PC-9 (cell line): ENCODE data around the gene CAMSAP3. TPM values are rescaled to one million over a fixed set of nuclear protein-coding genes. Genes with fewer than 3 reads are reported as not detected.
A peak's percentile ranks its signal among the peaks of the same experiment; 100 is the strongest.

Experiments used
- BruUV-seq: library from RNA; stranded (reverse); fragments of 400-500 nt; replicated peaks from 2 replicates; lab custom pipeline; 2021; lab: Mats Ljungman, UMichigan
- CTCF ChIA-PET: fragments of 300-600 bp; sonication (Branson Sonifier 250); formaldehyde crosslinking; loops from one replicate; lab custom pipeline; 2022; ENCODE audit warnings: antibody characterized with exemption; lab: Charles Lee
- POLR2A ChIA-PET: fragments of 300-600 bp; sonication (Branson Sonifier 250); formaldehyde crosslinking; loops from one replicate; lab custom pipeline; 2022; ENCODE audit warnings: antibody characterized with exemption; ENCODE audit not compliant: unreplicated experiment; lab: Charles Lee
- DNase-seq, 2 experiments: peaks; one replicate each; pipeline versions ENCODE4 v3.0.0 to v3.0.0-alpha.2; 2015 to 2022; ENCODE audit warnings: mixed read lengths in 1 of 2
- H2AFZ ChIP-seq: fragments of 200-600 bp; sonication (generic); 2 replicates; pipeline ENCODE4 v1.8.1; 2017; ENCODE audit warnings: antibody characterized with exemption
- H3F3A ChIP-seq: fragments of 200-600 bp; sonication (generic); 2 replicates; pipeline ENCODE4 v1.8.1; 2017; ENCODE audit warnings: antibody characterized with exemption, mild to moderate bottlenecking, low read depth; ENCODE audit not compliant: insufficient read depth
- H3K27ac ChIP-seq: fragments of 200-600 bp; sonication (generic); 2 replicates; pipeline ENCODE4 v1.6.1; 2016; ENCODE audit warnings: mixed run types
- H3K27me3 ChIP-seq: fragments of 200-600 bp; sonication (generic); 2 replicates; pipeline ENCODE4 v1.6.1; 2016; ENCODE audit warnings: low read depth, mixed run types; ENCODE audit not compliant: insufficient read depth
- H3K36me3 ChIP-seq: fragments of 200-600 bp; sonication (generic); 2 replicates; pipeline ENCODE4 v1.6.1; 2016; ENCODE audit warnings: low read depth, mixed run types
- H3K4me1 ChIP-seq: fragments of 200-600 bp; sonication (generic); replicated peaks from 2 replicates; pipeline ENCODE4 v1.6.1; 2016; ENCODE audit warnings: mixed run types; ENCODE audit not compliant: insufficient read depth
- H3K4me2 ChIP-seq: fragments of 200-600 bp; sonication (generic); 2 replicates; pipeline ENCODE4 v1.6.1; 2017; ENCODE audit warnings: mixed run types
- H3K4me3 ChIP-seq: fragments of 200-600 bp; sonication (generic); 2 replicates; pipeline ENCODE4 v1.6.1; 2016; ENCODE audit warnings: mixed run types
- H3K79me2 ChIP-seq: fragments of 200-600 bp; sonication (generic); 2 replicates; pipeline ENCODE4 v1.6.1; 2017; ENCODE audit warnings: low read depth, mixed run types
- H3K9me2 ChIP-seq: fragments of 200-600 bp; sonication (generic); 2 replicates; pipeline ENCODE4 v1.8.1; 2017; ENCODE audit warnings: mild to moderate bottlenecking; ENCODE audit not compliant: insufficient read depth
- H3K9me3 ChIP-seq: fragments of 200-600 bp; sonication (generic); 2 replicates; pipeline ENCODE4 v1.8.1; 2016; ENCODE audit warnings: low read depth; ENCODE audit not compliant: insufficient read depth
- H4K20me1 ChIP-seq: fragments of 200-600 bp; sonication (generic); 2 replicates; pipeline ENCODE4 v1.8.1; 2017; ENCODE audit not compliant: insufficient read depth
- CTCF ChIP-seq: fragments of 200-600 bp; sonication (generic); conservative IDR thresholded peaks from 2 replicates; pipeline ENCODE4 v1.6.1; 2017; ENCODE audit warnings: mixed run types, antibody characterized with exemption, mild to moderate bottlenecking, moderate library complexity
- EZH2 ChIP-seq: fragments of 200-600 bp; sonication (generic); IDR thresholded peaks from 2 replicates; pipeline ENCODE4 v1.8.0; 2017; ENCODE audit warnings: antibody characterized with exemption, low read depth
- intact Hi-C: fragments of 100-400 bp; cut with micrococcal nuclease; formaldehyde crosslinking; loops from one replicate; pipeline ENCODE4 v1.10.0; 2022; ENCODE audit not compliant: unreplicated experiment
- total RNA-seq: library from RNA; stranded (reverse); gene quantifications from 2 replicates; pipeline ENCODE4 v1.2.3, GENCODE V29; 2021

The CAMSAP3 gene
- total RNA-seq, 1 experiment from 2014 or later: 25.9 TPM

DNA sequence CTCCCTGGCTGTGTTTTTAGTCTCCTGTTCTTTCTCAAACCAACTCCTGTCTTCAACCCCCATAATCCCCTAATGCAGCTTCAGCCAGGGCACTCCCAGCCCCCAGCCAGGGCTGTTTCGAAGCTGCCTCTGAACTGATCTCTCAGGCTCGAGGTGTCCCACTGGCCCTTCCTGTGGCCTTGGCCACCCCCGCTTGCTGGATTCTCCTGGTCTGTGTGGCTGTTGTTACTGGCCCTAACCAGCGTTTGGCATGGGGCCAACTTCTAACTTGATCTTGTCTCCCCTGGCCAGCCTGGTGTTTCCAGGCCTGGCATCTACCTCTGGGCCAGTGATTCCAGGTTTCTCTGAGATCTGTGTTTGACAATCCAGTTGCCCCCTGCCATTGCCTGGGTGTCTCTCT lies 22.7 kb downstream of the CAMSAP3 start:
- no peak for TF ChIP-seq EZH2
- TF ChIP-seq CTCF: no peak
- CTCF ChIA-PET: interaction anchor here (0.6 to 2.0 kb wide), 2 partner anchors 36 to 50 kb away, joined by 6 to 10 read pairs; no protein-coding TSS in a partner anchor
- Histone ChIP-seq H3K79me2 (no peaks in the 10 kb centered on the region), H3K4me2 (peak overlapping the region; percentile 71), H3K4me3 (peak overlapping the region; percentile 12; the same call in 1 of the 2 replicates), H3K9me2 (no peaks in the 10 kb centered on the region), H3K27ac (peak overlapping the region; percentile 81), H3K36me3 (peaks cover 15% of the 10 kb centered on the region; the same call in 1 of the 2 replicates), H3F3A (peaks cover 31% of the 10 kb centered on the region), H3K9me3 (no peaks in the 10 kb centered on the region), H3K27me3 (no peaks in the 10 kb centered on the region), H2AFZ (no peak overlapping the region), H3K4me1 (peaks cover 30% of the 10 kb centered on the region), H4K20me1 (no peaks in the 10 kb centered on the region)
- DNase-seq: peak; percentile 54 to 68
- intact Hi-C loops: loop anchor here (2.0 kb wide), 2 partner anchors 50 to 60 kb away; no protein-coding TSS in a partner anchor
- POLR2A ChIA-PET: interaction anchor here (0.6 kb wide), 1 partner anchor 531 kb away, joined by 8 read pairs; no protein-coding TSS in a partner anchor
- BruUV-seq: no TSS peak

DNA sequence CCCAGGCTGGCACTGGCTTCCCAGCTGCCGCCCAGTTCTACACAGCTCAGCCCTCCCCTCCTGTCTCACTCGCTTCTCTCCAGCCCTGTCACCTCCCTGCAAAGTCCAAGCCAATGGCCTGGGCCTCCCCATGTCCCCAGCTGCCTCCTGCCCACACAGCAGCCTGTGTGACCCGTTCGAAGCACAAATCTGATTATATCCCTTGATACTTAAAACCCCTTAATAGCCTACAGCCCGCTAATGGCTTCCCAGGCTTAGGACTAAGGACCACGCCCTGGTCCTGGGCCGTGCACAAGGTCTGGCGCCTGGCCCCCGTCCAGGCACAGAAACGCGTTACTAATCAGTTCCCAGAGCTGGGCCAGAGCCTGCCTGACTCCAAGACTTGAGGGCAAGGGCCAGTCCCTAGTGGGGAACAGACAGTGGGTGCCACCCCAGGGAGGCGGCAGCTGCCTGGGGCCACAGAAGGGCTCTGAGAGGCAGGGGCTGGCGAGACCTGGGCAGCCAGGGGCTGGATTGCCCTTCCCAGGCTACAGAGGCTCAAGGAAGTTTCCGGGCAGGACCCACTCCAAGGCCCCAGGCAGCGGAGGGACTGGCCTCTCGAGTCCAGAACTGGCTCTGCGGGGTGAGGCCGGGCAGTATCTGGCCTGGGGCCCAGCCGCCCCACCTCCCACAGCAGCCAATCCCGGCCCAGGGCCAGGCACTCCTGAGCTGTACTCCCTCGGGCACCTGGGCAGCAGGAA lies 23.3 kb downstream of the CAMSAP3 start:
- no peak for TF ChIP-seq EZH2
- no peak for TF ChIP-seq CTCF
- H3K4me1 ChIP-seq: peaks cover 30% of the 10 kb centered on the region
- H3K9me3 ChIP-seq: no peaks in the 10 kb centered on the region
- ChIA-PET CTCF (interaction anchor here (0.5 to 2.0 kb wide), 5 partner anchors 11 to 467 kb away, joined by 3 to 10 read pairs (median 4); partner anchors contain the start of genes PET100, TRAPPC5 and XAB2), POLR2A (interaction anchor here (0.5 to 0.8 kb wide), 9 partner anchors 10 to 841 kb away, joined by 3 to 10 read pairs (median 4); partner anchors contain the start of genes PET100, TIMM44 and XAB2)
- H3K4me2 ChIP-seq: peak overlapping the region; percentile 71
- peak overlapping the region; percentile 81 for H3K27ac ChIP-seq
- intact Hi-C loops: loop anchor here (1.0 to 2.0 kb wide), 3 partner anchors 10 to 60 kb away; partner anchors contain the start of genes PET100 and XAB2
- H3K27me3 ChIP-seq: no peaks in the 10 kb centered on the region
- peak; percentile 93 to 97 for DNase-seq
- H3F3A ChIP-seq: peaks cover 31% of the 10 kb centered on the region
- H3K4me3 ChIP-seq: peak overlapping the region; percentile 12; the same call in 1 of the 2 replicates
- peaks cover 15% of the 10 kb centered on the region; the same call in 1 of the 2 replicates for H3K36me3 ChIP-seq
- no peaks in the 10 kb centered on the region for H4K20me1 ChIP-seq
- H3K9me2 ChIP-seq: no peaks in the 10 kb centered on the region
- no peaks in the 10 kb centered on the region for H3K79me2 ChIP-seq
- no TSS peak for BruUV-seq
- H2AFZ ChIP-seq: no peak overlapping the region

GRCh38 chr19:7619671-7620441 lies 24.2 kb downstream of the CAMSAP3 start:
- no peak for DNase-seq
- H3K79me2 ChIP-seq: no peaks in the 10 kb centered on the region
- H2AFZ ChIP-seq: no peak overlapping the region
- intact Hi-C loops: loop anchor here (1.0 to 2.0 kb wide), 3 partner anchors 9 to 59 kb away; partner anchors contain the start of genes PET100 and XAB2
- POLR2A ChIA-PET: interaction anchor here (0.5 to 0.8 kb wide), 8 partner anchors 9 to 840 kb away, joined by 3 to 10 read pairs (median 4); partner anchors contain the start of genes PET100, TIMM44 and XAB2
- H3K27me3 ChIP-seq: no peaks in the 10 kb centered on the region
- H4K20me1 ChIP-seq: no peaks in the 10 kb centered on the region
- TSS peak; percentile 21 for BruUV-seq
- peaks cover 15% of the 10 kb centered on the region; the same call in 1 of the 2 replicates for H3K36me3 ChIP-seq
- CTCF ChIA-PET: interaction anchor here (0.5 to 2.0 kb wide), 3 partner anchors 10 to 61 kb away, joined by 3 to 10 read pairs (median 4); partner anchors contain the start of genes PET100, TRAPPC5 and XAB2
- H3K4me1 ChIP-seq: peaks cover 30% of the 10 kb centered on the region
- peak overlapping the region; percentile 55 for H3K4me2 ChIP-seq
- H3K9me2 ChIP-seq: no peaks in the 10 kb centered on the region
- H3F3A ChIP-seq: peaks cover 31% of the 10 kb centered on the region
- TF ChIP-seq EZH2 (no peak), CTCF (no peak)
- no peak overlapping the region for H3K4me3 ChIP-seq
- no peaks in the 10 kb centered on the region for H3K9me3 ChIP-seq
- H3K27ac ChIP-seq: peak overlapping the region; percentile 59
